GM12878 (cell line): ENCODE measurements around the gene ZNF688.

ENCODE experiments used
- HDAC6 ChIP-seq: fragments of 200-600 bp; sonication (generic); IDR thresholded peaks from one replicate; pipeline ENCODE4 v1.8.0; 2017; ENCODE audit warnings: antibody characterized with exemption; ENCODE audit not compliant: unreplicated experiment
- MYB ChIP-seq: fragments of 150-350 bp; IDR thresholded peaks from 2 replicates; pipeline ENCODE4 v1.6.1; 2014; ENCODE audit warnings: mild to moderate bottlenecking, low read depth, low read length, borderline replicate concordance
- RB1 ChIP-seq: fragments of 450-650 bp; formaldehyde crosslinking; IDR thresholded peaks from 2 replicates; pipeline ENCODE4 v1.6.1; 2017; ENCODE audit warnings: mild to moderate bottlenecking, borderline replicate concordance
- TF ChIP-seq, protein P1 (sequence below), 3 experiments: IDR thresholded peaks in 2 of 3; conservative IDR thresholded peaks in 1 of 3; 2 replicates each; pipeline ENCODE4 v1.5.1; 2011; ENCODE audit warnings: low read depth in 3 of 3, low read length in 3 of 3, mild to moderate bottlenecking in 3 of 3, control low read depth in 2 of 3, moderate library complexity in 2 of 3, inconsistent platforms in 1 of 3, mixed read lengths in 1 of 3; ENCODE audit not compliant: control insufficient read depth in 2 of 3, insufficient read depth in 1 of 3; ENCODE audit errors: extremely low read depth in 1 of 3
- TF ChIP-seq, protein P2 (sequence below): fragments of 450-650 bp; conservative IDR thresholded peaks from 2 replicates; pipeline ENCODE4 v1.6.1; 2017; ENCODE audit warnings: mild to moderate bottlenecking, moderate library complexity

DNA sequence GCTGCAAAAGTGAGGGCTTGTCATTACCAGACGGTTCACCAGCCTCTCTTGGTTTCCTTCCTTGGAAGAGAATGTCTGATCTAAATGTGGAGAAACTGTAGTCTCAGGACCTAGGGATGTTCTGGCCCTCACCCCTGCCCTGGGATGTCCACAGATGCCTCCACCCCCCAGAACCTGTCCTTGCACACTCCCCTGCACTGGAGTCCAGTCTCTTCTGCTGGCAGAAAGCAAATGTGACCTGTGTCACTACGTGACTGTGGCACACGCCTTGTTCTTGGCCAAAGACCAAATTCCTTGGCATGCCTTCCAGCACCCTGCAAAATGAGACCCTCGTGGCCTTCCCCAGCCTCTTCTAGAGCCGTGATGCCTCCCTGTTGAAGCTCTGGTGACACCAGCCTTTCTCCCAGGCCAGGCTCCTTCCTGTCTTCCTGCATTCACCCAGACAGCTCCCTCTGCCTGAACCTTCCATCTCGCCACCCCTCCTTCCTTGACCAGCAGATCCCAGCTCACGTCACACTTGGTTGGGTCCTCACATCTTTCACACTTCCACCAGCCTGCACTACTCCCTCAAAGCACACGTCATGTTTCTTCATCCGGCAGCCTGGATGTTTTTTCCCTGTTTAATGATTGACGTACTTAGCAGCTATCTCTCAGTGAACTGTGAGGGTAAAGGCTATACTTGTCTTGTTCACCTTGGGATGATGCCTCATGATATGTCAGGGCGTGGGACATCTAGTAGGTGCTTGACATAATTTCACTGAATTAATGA, 49.5 kb downstream of the ZNF688 start:
- TF ChIP-seq, protein P1, sequence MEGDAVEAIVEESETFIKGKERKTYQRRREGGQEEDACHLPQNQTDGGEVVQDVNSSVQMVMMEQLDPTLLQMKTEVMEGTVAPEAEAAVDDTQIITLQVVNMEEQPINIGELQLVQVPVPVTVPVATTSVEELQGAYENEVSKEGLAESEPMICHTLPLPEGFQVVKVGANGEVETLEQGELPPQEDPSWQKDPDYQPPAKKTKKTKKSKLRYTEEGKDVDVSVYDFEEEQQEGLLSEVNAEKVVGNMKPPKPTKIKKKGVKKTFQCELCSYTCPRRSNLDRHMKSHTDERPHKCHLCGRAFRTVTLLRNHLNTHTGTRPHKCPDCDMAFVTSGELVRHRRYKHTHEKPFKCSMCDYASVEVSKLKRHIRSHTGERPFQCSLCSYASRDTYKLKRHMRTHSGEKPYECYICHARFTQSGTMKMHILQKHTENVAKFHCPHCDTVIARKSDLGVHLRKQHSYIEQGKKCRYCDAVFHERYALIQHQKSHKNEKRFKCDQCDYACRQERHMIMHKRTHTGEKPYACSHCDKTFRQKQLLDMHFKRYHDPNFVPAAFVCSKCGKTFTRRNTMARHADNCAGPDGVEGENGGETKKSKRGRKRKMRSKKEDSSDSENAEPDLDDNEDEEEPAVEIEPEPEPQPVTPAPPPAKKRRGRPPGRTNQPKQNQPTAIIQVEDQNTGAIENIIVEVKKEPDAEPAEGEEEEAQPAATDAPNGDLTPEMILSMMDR (IDR thresholded peaks at IDR 0.05 in 2 of 3, conservative IDR thresholded peaks at IDR 0.05 in 1 of 3; ENCODE audit: control insufficient read depth in 2 of 3, extremely low read depth in 1 of 3, insufficient read depth in 1 of 3, low read depth in 3 of 3, low read length in 3 of 3), result no peak
- TF ChIP-seq RB1 (no peak), MYB (no peak), HDAC6 (no peak)
- TF ChIP-seq, protein P2, sequence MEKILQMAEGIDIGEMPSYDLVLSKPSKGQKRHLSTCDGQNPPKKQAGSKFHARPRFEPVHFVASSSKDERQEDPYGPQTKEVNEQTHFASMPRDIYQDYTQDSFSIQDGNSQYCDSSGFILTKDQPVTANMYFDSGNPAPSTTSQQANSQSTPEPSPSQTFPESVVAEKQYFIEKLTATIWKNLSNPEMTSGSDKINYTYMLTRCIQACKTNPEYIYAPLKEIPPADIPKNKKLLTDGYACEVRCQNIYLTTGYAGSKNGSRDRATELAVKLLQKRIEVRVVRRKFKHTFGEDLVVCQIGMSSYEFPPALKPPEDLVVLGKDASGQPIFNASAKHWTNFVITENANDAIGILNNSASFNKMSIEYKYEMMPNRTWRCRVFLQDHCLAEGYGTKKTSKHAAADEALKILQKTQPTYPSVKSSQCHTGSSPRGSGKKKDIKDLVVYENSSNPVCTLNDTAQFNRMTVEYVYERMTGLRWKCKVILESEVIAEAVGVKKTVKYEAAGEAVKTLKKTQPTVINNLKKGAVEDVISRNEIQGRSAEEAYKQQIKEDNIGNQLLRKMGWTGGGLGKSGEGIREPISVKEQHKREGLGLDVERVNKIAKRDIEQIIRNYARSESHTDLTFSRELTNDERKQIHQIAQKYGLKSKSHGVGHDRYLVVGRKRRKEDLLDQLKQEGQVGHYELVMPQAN, result no peak
